GM19463 (cell line): ENCODE results near the gene CISD1.
A peak's percentile ranks its signal among the peaks of the same experiment; 100 is the strongest.
"Not testable (repeated sequence)": the region's sequence is repeated elsewhere in the genome, so short reads cannot be mapped to it uniquely, and the experiment has no call there.

Experiments
- ATAC-seq: cut with Tn5 transposase; IDR thresholded peaks from one replicate; pipeline ENCODE4 v1.9.1; 2021; ENCODE audit warnings: mild to moderate bottlenecking, moderate library complexity; ENCODE audit not compliant: unreplicated experiment

Gene CISD1

GRCh38 chr10:58268946-58269781 is at the start of gene CISD1:
TSS of gene CISD1 (plus strand) at chr10:58269162. CDS start at chr10:58269274, 112 bp downstream.
- peak; percentile 57 for ATAC-seq

GRCh38 chr10:58219875-58220274 is 49.1 kb upstream of the CISD1 start:
- no peak for ATAC-seq

- no peak for ATAC-seq
These were observed 48.1 kb upstream of the CISD1 start for GRCh38 chr10:58220769-58221451.

DNA sequence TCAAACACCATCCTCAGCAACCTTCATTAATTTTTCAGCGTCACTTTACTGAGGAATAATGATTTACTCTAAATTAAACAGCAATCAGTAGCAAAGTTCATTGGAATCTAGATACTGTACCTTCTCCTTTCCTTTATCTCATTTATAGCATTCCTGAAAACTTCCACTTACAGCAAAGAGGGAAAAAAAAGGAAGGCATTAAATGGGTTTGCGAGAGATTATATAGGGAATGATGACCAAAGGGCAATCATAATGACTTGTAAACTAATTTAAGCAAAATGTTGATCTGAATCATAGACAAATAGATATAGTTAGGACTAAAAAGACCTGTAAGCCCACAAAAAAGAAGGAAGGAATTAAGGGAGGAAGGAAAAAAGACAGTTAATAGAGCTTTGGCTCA is 43.3 kb upstream of the CISD1 start:
- ATAC-seq, result no peak

DNA sequence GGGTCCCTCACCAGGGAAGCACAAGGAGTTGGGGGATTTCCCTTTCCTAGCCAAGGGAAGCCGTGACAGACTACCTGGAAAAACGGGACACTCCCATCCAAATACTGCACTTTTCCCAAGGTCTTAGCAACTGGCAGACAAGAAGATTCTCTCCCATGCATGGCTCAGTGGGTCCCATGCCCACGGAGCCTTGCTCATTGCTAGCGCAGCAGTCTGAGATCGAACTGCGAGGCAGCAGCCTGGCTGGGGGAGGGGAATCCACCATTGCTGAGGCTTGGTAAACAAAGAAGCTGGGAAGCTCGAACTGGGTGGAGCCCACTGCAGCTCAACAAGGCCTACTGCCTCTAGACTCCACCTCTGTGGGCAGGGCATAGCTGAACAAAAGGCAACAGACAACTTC is 39.1 kb upstream of the CISD1 start:
- ATAC-seq, result not testable (repeated sequence)

DNA sequence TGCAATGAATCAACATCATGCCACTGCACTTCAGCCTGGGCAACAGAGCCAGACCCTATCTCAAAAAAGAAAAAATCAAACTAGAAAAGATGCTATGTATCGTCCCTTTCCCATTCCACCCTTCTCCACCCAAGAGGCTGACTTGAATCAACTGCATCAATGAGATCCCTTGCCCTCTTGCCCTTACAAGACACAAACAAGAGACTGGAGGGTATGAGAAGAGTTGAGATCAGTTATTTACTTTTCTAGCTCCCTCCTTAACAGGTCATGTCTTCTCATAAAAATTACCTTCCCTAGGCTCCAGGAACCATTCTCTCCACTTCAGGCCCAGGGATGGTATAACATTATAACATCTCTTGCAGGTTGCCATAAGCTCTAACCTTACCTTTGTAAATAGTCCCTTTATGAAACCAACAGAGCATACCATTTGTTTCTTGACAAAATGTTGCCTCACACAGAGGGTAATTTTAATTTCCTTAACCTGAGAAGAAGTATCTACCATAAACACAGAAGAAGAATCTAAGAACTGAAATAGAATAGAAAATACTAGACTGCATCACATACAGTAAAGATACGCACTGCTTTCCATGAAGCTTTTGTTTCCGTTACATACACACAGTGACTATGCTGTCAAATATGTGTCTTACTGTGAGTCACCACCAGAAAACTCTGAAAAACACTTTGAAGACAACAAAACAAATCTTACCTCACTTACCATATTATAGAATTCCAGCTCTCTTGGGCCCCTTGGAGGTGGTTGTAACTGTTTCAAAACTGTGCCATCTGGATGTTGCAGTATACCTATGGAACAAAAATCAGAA is 31.7 kb upstream of the CISD1 start:
- ATAC-seq, result no peak

- no peak for ATAC-seq
These were observed 29.3 kb upstream of the CISD1 start for GRCh38 chr10:58239561-58240169.

GRCh38 chr10:58240531-58240930 is 28.4 kb upstream of the CISD1 start:
- ATAC-seq, result no peak

- no peak for ATAC-seq
These were observed 27.6 kb upstream of the CISD1 start for GRCh38 chr10:58241346-58241745.

DNA sequence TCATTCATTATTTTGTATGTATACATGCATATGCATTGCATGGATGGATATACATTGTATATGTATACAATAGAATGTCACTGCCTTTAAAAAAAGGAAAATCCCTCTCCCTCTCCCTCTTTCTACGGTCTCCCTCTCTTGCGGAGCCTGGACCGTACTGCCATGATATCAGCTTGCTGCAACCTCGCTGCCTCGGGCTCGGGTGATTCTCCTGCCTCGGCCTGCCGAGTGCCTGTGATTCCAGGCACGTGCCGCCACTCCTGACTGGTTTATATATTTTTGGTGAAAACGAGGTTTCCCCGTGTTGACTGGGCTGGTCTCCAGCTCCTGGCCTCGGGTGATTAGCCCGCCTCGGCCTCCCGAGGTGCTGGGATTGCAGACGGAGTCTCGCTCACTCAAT is 25.7 kb upstream of the CISD1 start:
- ATAC-seq, result no peak

DNA sequence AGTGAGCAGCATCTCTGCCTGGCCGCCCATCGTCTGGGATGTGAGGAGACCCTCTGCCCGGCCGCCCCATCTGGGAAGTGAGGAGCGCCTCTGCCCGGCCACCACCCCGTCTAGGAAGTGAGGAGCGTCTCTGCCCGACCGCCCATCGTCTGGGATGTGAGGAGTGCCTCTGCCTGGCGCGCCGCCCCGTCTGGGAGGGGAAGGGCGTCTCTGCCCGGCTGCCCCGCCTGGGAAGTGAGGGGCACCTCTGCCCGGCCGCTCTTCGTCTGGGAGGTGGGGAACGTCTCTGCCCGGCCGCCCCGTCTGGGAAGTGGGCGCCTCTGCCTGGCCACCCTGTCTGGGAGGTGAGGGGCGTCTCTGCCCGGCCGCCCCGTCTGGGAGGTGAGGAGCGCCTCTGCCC is 25.2 kb upstream of the CISD1 start:
- ATAC-seq, result not testable (repeated sequence)

DNA sequence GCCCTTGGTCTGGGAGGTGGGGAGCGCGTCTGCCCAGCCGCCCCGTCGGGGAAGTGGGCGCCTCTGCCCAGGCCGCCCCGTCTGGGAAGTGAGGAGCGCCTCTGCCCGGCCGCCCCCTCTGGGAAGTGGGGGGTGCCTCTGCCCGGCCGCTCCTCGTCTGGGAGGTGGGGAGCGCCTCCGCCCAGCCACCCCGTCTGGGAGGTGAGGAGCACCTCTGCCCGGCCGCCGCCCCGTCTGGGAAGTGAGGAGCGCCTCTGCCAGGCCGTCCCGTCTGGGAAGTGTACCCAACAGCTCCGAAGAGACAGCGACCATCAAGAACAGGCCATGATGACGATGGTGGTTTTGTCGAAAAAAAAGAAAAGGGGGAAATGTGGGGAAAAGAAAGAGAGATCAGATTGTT is 24.7 kb upstream of the CISD1 start:
- not testable (repeated sequence) for ATAC-seq

DNA sequence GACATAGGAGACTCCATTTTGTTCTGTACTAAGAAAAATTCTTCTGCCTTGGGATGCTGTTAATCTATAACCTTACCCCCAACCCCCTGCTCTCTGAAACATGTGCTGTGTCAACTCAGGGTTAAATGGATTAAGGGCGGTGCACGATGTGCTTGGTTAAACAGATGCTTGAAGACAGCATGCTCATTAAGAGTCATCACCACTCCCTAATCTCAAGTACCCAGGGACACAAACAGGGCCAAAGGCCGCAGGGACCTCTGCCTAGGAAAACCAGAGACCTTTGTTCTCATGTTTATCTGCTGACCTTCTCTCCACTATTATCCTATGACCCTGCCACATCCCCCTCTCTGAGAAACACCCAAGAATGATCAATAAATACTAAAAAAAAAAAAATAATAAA is 24.3 kb upstream of the CISD1 start:
- not testable (repeated sequence) for ATAC-seq

- no peak for ATAC-seq
These were observed 15.8 kb upstream of the CISD1 start for GRCh38 chr10:58253184-58253583.

GRCh38 chr10:58254644-58255043 is 14.3 kb upstream of the CISD1 start:
- no peak for ATAC-seq

GRCh38 chr10:58256013-58256780 is 12.8 kb upstream of the CISD1 start:
- not testable (repeated sequence) for ATAC-seq

DNA sequence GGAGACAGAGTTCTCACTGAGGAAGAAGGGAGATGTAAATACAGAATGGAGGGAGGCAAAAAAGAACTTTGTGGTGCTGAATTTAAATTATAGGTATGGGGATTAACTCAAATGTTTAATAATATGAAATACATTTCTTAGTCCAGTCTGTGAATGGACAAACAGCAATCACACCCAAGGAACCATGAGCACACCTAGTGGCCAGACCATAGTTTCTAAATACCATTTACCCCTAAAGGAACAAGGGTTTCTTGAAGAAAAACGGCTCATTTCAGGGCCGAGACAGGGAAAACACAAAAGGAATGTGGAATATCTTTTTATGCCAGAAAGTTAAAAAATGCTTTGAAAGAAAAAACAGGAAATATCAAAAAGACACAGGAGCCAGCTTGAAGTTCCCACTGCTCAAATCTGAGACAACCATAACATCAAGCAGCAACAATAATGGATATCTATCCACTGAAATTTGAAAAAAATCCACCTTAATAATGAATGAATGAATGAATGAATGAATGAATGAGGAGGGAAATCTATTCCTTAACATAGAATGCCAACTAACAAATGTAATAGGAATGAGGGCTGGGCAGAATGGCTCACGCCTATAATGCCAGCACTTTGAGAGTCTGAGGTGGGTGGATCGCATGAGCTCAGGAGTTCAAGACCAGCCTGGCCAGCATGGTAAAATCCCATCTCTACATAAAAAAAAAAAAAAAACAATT is 9.8 kb upstream of the CISD1 start:
- ATAC-seq, result no peak

DNA sequence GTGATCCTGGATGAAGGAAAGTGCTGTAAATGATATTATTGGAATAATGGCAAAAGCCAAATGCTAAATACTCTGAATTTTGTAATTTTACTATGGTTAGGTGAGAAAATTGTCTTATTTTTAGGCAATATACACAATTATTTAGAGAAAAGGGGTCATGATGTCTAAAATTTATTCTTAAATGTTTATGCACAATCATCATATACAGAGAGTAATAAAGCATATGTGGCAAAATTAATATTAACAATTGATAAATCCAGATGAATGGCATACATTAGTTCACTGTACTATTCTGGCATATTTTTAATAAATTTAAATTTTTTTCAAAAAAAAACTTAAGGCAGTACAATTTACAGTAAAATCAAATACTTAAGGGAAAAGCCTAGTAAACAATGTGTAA is 8.6 kb upstream of the CISD1 start:
- no peak for ATAC-seq

GRCh38 chr10:58262766-58263165 is 6.2 kb upstream of the CISD1 start:
- ATAC-seq, result no peak

- no peak for ATAC-seq
These were observed 4.2 kb upstream of the CISD1 start for GRCh38 chr10:58264780-58265179.
